HepG2 (cell line): ENCODE data around the gene SMYD4.
"Not testable (repeated sequence)": the region's sequence is repeated elsewhere in the genome, so short reads cannot be mapped to it uniquely, and the experiment has no call there.

Experiments
- CEBPB ChIP-seq: IDR thresholded peaks from 2 replicates; pipeline ENCODE4 v1.6.1; 2011; ENCODE audit warnings: low read depth, low read length, improper control_type of control experiment, borderline replicate concordance
- CTCF ChIP-seq: sonication (generic); formaldehyde crosslinking; IDR thresholded peaks from 2 replicates; pipeline ENCODE4 v1.5.0; 2020; ENCODE audit warnings: mild to moderate bottlenecking, missing genetic modification reagents, moderate library complexity
- EZH2 ChIP-seq: conservative IDR thresholded peaks from 2 replicates; pipeline ENCODE4 v1.6.1; 2012; ENCODE audit warnings: mild to moderate bottlenecking, low read depth, low read length, moderate library complexity
- MTERF4 ChIP-seq: sonication (generic); formaldehyde crosslinking; IDR thresholded peaks from 2 replicates; pipeline ENCODE4 v1.8.0; 2023; ENCODE audit warnings: mild to moderate bottlenecking, missing genetic modification reagents
- MXI1 ChIP-seq: IDR thresholded peaks from 3 replicates; pipeline ENCODE4 v1.6.1; 2012; ENCODE audit warnings: low read depth, low read length, inconsistent platforms, borderline replicate concordance
- NFKBIZ ChIP-seq: IDR thresholded peaks from 2 replicates; pipeline ENCODE4 v1.6.1; 2018; ENCODE audit warnings: missing genetic modification reagents, missing compliant biosample characterization
- SALL1 ChIP-seq: sonication (generic); formaldehyde crosslinking; IDR thresholded peaks from 2 replicates; pipeline ENCODE4 v1.8.0; 2022; ENCODE audit warnings: mild to moderate bottlenecking, missing genetic modification reagents
- SP1 ChIP-seq, 2 experiments: fragments of 450-650 bp in 1 of 2; sonication (generic) in 1 of 2; formaldehyde crosslinking in 1 of 2; IDR thresholded peaks; 2 replicates each; pipeline versions ENCODE4 v1.4.0 to v1.6.1; 2016 to 2020; ENCODE audit warnings: missing genetic modification reagents in 1 of 2
- SRSF4 ChIP-seq: fragments of 200-400 bp; formaldehyde crosslinking; IDR thresholded peaks from one replicate; pipeline ENCODE4 v1.6.1; 2018; ENCODE audit warnings: mild to moderate bottlenecking, low read depth, low read length, moderate library complexity; ENCODE audit not compliant: poor library complexity, severe bottlenecking
- ZBTB10 ChIP-seq: sonication (generic); formaldehyde crosslinking; IDR thresholded peaks from 2 replicates; pipeline ENCODE4 v1.4.0; 2020; ENCODE audit warnings: missing genetic modification reagents, borderline replicate concordance
- ZNF850 ChIP-seq: sonication (generic); formaldehyde crosslinking; conservative IDR thresholded peaks from 2 replicates; pipeline ENCODE4 v1.9.0; 2021; ENCODE audit warnings: mild to moderate bottlenecking, missing genetic modification reagents
- ZSCAN29 ChIP-seq: sonication (generic); formaldehyde crosslinking; conservative IDR thresholded peaks from 2 replicates; pipeline ENCODE4 v1.4.0; 2020; ENCODE audit warnings: mild to moderate bottlenecking, missing genetic modification reagents
- TF ChIP-seq, protein P1 (sequence below): sonication (generic); formaldehyde crosslinking; IDR thresholded peaks from 2 replicates; pipeline ENCODE4 v1.5.0; 2020; ENCODE audit warnings: mild to moderate bottlenecking, missing genetic modification reagents
- TF ChIP-seq, protein P2 (sequence below): sonication (generic); formaldehyde crosslinking; conservative IDR thresholded peaks from 2 replicates; pipeline ENCODE4 v1.8.1; 2023; ENCODE audit warnings: missing genetic modification reagents

GRCh38 chr17:1856462-1856861 lies 26.8 kb upstream of the SMYD4 start:
- TF ChIP-seq ZNF850 (CRISPR knock-in tag); EZH2; MTERF4 (CRISPR knock-in tag); ZSCAN29 (CRISPR knock-in tag); CTCF (CRISPR knock-in tag); SALL1; SRSF4; MXI1; NFKBIZ (CRISPR knock-in tag); ZBTB10 (CRISPR knock-in tag); SP1 (IDR thresholded peaks at IDR 0.05); SP1 (CRISPR knock-in tag; IDR thresholded peaks at IDR 0.05); CEBPB: not testable (repeated sequence)
- TF ChIP-seq, protein P1, sequence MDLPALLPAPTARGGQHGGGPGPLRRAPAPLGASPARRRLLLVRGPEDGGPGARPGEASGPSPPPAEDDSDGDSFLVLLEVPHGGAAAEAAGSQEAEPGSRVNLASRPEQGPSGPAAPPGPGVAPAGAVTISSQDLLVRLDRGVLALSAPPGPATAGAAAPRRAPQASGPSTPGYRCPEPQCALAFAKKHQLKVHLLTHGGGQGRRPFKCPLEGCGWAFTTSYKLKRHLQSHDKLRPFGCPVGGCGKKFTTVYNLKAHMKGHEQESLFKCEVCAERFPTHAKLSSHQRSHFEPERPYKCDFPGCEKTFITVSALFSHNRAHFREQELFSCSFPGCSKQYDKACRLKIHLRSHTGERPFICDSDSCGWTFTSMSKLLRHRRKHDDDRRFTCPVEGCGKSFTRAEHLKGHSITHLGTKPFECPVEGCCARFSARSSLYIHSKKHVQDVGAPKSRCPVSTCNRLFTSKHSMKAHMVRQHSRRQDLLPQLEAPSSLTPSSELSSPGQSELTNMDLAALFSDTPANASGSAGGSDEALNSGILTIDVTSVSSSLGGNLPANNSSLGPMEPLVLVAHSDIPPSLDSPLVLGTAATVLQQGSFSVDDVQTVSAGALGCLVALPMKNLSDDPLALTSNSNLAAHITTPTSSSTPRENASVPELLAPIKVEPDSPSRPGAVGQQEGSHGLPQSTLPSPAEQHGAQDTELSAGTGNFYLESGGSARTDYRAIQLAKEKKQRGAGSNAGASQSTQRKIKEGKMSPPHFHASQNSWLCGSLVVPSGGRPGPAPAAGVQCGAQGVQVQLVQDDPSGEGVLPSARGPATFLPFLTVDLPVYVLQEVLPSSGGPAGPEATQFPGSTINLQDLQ (CRISPR knock-in tag): not testable (repeated sequence)
- TF ChIP-seq, protein P2, sequence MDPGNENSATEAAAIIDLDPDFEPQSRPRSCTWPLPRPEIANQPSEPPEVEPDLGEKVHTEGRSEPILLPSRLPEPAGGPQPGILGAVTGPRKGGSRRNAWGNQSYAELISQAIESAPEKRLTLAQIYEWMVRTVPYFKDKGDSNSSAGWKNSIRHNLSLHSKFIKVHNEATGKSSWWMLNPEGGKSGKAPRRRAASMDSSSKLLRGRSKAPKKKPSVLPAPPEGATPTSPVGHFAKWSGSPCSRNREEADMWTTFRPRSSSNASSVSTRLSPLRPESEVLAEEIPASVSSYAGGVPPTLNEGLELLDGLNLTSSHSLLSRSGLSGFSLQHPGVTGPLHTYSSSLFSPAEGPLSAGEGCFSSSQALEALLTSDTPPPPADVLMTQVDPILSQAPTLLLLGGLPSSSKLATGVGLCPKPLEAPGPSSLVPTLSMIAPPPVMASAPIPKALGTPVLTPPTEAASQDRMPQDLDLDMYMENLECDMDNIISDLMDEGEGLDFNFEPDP (CRISPR knock-in tag): not testable (repeated sequence)
